ENCODE data around the gene TEX35.

The TEX35 gene

DNA sequence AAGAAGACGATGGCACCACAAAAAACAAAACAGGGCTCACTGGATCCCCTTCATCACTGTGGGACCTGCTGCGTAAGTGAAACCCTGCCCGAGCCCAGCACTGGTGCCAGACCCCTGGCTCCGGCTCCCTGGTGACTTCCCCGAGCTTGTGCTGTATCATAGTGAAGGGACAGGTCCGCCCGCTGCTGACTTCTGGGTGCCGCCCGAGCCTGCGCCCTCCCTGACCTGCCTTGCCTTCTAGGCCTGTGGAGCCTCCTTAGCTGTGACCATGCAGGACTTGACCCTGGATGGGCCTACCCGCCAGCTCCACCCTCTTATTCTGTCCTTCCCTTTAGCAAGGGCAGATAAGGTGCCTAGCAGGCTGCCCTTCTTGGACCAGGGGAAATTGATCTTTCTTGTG lies 7.9 kb downstream of the TEX35 start:
- no peak for TF ChIP-seq EZH2 (IDR thresholded peaks at IDR 0.05; ENCODE audit: borderline replicate concordance, low read depth, low read length, severe bottlenecking)
- TF ChIP-seq, protein P1, sequence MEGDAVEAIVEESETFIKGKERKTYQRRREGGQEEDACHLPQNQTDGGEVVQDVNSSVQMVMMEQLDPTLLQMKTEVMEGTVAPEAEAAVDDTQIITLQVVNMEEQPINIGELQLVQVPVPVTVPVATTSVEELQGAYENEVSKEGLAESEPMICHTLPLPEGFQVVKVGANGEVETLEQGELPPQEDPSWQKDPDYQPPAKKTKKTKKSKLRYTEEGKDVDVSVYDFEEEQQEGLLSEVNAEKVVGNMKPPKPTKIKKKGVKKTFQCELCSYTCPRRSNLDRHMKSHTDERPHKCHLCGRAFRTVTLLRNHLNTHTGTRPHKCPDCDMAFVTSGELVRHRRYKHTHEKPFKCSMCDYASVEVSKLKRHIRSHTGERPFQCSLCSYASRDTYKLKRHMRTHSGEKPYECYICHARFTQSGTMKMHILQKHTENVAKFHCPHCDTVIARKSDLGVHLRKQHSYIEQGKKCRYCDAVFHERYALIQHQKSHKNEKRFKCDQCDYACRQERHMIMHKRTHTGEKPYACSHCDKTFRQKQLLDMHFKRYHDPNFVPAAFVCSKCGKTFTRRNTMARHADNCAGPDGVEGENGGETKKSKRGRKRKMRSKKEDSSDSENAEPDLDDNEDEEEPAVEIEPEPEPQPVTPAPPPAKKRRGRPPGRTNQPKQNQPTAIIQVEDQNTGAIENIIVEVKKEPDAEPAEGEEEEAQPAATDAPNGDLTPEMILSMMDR (IDR thresholded peaks at IDR 0.05; ENCODE audit: borderline replicate concordance, extremely low read depth, low read length, poor library complexity, severe bottlenecking), result no peak
- H3K4me1 ChIP-seq (ENCODE audit: insufficient read depth, low read length), result no peaks in the 10 kb centered on the region
- ATAC-seq (ENCODE audit: insufficient read depth, low read depth) (no peak), DNase-seq (no peak)
- H3K27me3 ChIP-seq (ENCODE audit: insufficient read depth, low read length, poor library complexity), result peaks cover 8% of the 10 kb centered on the region
- no peaks in the 10 kb centered on the region for H3K9me3 ChIP-seq (ENCODE audit: insufficient read depth, low read length, severe bottlenecking)
- no peaks in the 10 kb centered on the region for H4K20me1 ChIP-seq (ENCODE audit: insufficient read depth, low read length)
- no peak overlapping the region for H3K4me2 ChIP-seq (ENCODE audit: insufficient read depth, low read length)
- no peak overlapping the region for H2AFZ ChIP-seq (ENCODE audit: low read depth, low read length)
- no peak overlapping the region for H3K9ac ChIP-seq (ENCODE audit: low read depth, low read length)
- no peak overlapping the region for H3K4me3 ChIP-seq (ENCODE audit: low read depth in 1 of 2, low read length in 2 of 2)
- no peaks in the 10 kb centered on the region for H3K79me2 ChIP-seq (ENCODE audit: insufficient read depth, low read length)
- H3K36me3 ChIP-seq (ENCODE audit: insufficient read depth, low read length), result no peaks in the 10 kb centered on the region
- H3K27ac ChIP-seq (ENCODE audit: low read length), result no peak overlapping the region

DNA sequence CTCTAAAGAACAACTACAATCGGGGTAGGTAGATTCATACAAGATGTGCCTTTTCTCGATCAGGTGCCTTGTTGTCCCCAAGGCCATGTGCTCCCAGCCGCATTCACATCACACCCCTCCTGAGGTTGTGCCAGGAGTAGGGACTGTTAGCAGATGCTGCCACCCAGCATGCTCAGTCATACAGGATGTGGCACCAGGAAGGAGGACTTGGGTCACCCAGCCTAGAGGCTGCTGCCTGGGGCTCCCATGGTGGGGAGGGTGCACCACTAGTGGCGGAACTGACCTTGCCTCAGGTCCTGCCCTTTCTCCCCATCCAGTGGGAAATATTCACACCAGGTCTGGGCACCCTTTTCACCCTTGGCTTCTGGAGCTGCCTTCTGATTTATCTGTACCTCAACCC lies 8.3 kb downstream of the TEX35 start:
- H3K9ac ChIP-seq (ENCODE audit: low read depth, low read length), result no peak overlapping the region
- ATAC-seq (ENCODE audit: insufficient read depth, low read depth), result no peak
- DNase-seq, result no peak
- peaks cover 8% of the 10 kb centered on the region for H3K27me3 ChIP-seq (ENCODE audit: insufficient read depth, low read length, poor library complexity)
- no peak overlapping the region for H2AFZ ChIP-seq (ENCODE audit: low read depth, low read length)
- no peaks in the 10 kb centered on the region for H3K36me3 ChIP-seq (ENCODE audit: insufficient read depth, low read length)
- no peaks in the 10 kb centered on the region for H3K79me2 ChIP-seq (ENCODE audit: insufficient read depth, low read length)
- H4K20me1 ChIP-seq (ENCODE audit: insufficient read depth, low read length), result no peaks in the 10 kb centered on the region
- H3K9me3 ChIP-seq (ENCODE audit: insufficient read depth, low read length, severe bottlenecking), result no peaks in the 10 kb centered on the region
- H3K4me1 ChIP-seq (ENCODE audit: insufficient read depth, low read length), result no peaks in the 10 kb centered on the region
- no peak overlapping the region for H3K4me3 ChIP-seq (ENCODE audit: low read depth in 1 of 2, low read length in 2 of 2)
- no peak overlapping the region for H3K4me2 ChIP-seq (ENCODE audit: insufficient read depth, low read length)
- TF ChIP-seq, protein P1 (IDR thresholded peaks at IDR 0.05; ENCODE audit: borderline replicate concordance, extremely low read depth, low read length, poor library complexity, severe bottlenecking), result no peak
- no peak for TF ChIP-seq EZH2 (IDR thresholded peaks at IDR 0.05; ENCODE audit: borderline replicate concordance, low read depth, low read length, severe bottlenecking)
- no peak overlapping the region for H3K27ac ChIP-seq (ENCODE audit: low read length)

DNA sequence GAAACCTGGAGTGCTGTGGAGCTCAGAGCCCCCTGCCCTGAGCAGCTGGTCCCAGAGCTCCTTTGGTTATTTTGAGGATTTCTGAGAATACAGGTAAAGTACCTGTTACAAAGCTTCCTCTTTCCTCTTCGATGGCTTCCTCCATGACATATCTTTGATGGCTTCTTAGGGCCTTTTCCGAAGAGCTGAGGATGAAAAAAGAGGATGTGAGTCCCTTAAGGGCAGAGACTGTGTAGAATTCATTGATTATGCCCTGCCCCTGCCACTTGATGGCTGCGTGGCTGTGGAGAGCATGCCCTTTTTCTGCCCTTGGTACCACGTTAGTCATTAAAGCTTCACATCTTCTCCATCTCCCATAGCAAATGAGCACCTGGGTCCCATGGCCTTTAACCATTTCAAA lies 14.2 kb downstream of the TEX35 start:
- H3K79me2 ChIP-seq (ENCODE audit: insufficient read depth, low read length), result no peaks in the 10 kb centered on the region
- no peak overlapping the region for H2AFZ ChIP-seq (ENCODE audit: low read depth, low read length)
- no peak for TF ChIP-seq EZH2 (IDR thresholded peaks at IDR 0.05; ENCODE audit: borderline replicate concordance, low read depth, low read length, severe bottlenecking)
- TF ChIP-seq, protein P1 (IDR thresholded peaks at IDR 0.05; ENCODE audit: borderline replicate concordance, extremely low read depth, low read length, poor library complexity, severe bottlenecking), result no peak
- no peak overlapping the region for H3K27ac ChIP-seq (ENCODE audit: low read length)
- ATAC-seq (ENCODE audit: insufficient read depth, low read depth), result no peak
- no peaks in the 10 kb centered on the region for H4K20me1 ChIP-seq (ENCODE audit: insufficient read depth, low read length)
- no peaks in the 10 kb centered on the region for H3K9me3 ChIP-seq (ENCODE audit: insufficient read depth, low read length, severe bottlenecking)
- H3K4me1 ChIP-seq (ENCODE audit: insufficient read depth, low read length), result peaks cover 3% of the 10 kb centered on the region
- H3K4me2 ChIP-seq (ENCODE audit: insufficient read depth, low read length), result no peak overlapping the region
- H3K9ac ChIP-seq (ENCODE audit: low read depth, low read length), result no peak overlapping the region
- no peak overlapping the region for H3K4me3 ChIP-seq (ENCODE audit: low read depth in 1 of 2, low read length in 2 of 2)
- no peak for DNase-seq
- no peaks in the 10 kb centered on the region for H3K36me3 ChIP-seq (ENCODE audit: insufficient read depth, low read length)
- no peaks in the 10 kb centered on the region for H3K27me3 ChIP-seq (ENCODE audit: insufficient read depth, low read length, poor library complexity)

Measured in DND-41 (cell line).